CD4-positive, alpha-beta T cell treated with Interleukin-6 for 4 hours (primary cell): ENCODE measurements around the gene ACSL5.

Experiments used
- DNase-seq: peaks from one replicate; pipeline ENCODE4 v3.0.0-alpha.2; 2020; ENCODE audit warnings: mixed read lengths

Gene ACSL5

GRCh38 chr10:112471878-112472487 is 98.1 kb downstream of the ACSL5 start:
- no peak for DNase-seq

GRCh38 chr10:112475575-112476218 is 101.8 kb downstream of the ACSL5 start:
- no peak for DNase-seq
